Osteocyte (in vitro differentiated cells): Measurements from ENCODE around the gene VAMP7. TPM values are rescaled to one million over a fixed set of nuclear protein-coding genes. Genes with fewer than 3 reads are reported as not detected.

ENCODE experiments used
- DNase-seq: peaks from one replicate; pipeline ENCODE4 v3.0.0; 2021; ENCODE audit warnings: mixed read lengths; ENCODE audit not compliant: unreplicated experiment; ENCODE audit errors: extremely low spot score
- H3K27ac Mint-ChIP-seq: one replicate; pipeline ENCODE4 v1.8.0; 2021; ENCODE audit warnings: mild to moderate bottlenecking, mixed read lengths; ENCODE audit not compliant: unreplicated experiment
- H3K27me3 Mint-ChIP-seq: one replicate; pipeline ENCODE4 v1.8.0; 2021; ENCODE audit warnings: mixed read lengths; ENCODE audit not compliant: unreplicated experiment
- H3K36me3 Mint-ChIP-seq: one replicate; pipeline ENCODE4 v1.8.0; 2021; ENCODE audit warnings: mixed read lengths; ENCODE audit not compliant: unreplicated experiment
- H3K4me1 Mint-ChIP-seq: one replicate; pipeline ENCODE4 v1.8.0; 2021; ENCODE audit warnings: mixed read lengths; ENCODE audit not compliant: unreplicated experiment
- H3K4me3 Mint-ChIP-seq: one replicate; pipeline ENCODE4 v1.8.0; 2021; ENCODE audit warnings: mild to moderate bottlenecking, moderate library complexity, mixed read lengths; ENCODE audit not compliant: unreplicated experiment
- H3K9me3 Mint-ChIP-seq: one replicate; pipeline ENCODE4 v1.8.0; 2021; ENCODE audit warnings: mixed read lengths; ENCODE audit not compliant: unreplicated experiment
- total RNA-seq: library from RNA; stranded (reverse); gene quantifications from 2 replicates; pipeline ENCODE4 v1.2.1, GENCODE V29; 2021
- TF ChIP-seq, protein P1 (sequence below): fragments of 200-600 bp; sonication (generic); IDR thresholded peaks from 2 replicates; pipeline ENCODE4 v1.5.0; 2021; ENCODE audit warnings: antibody characterized with exemption, mild to moderate bottlenecking, moderate library complexity

The VAMP7 gene
- total RNA-seq, 1 donor from 2014 or later = 36.4 TPM

DNA sequence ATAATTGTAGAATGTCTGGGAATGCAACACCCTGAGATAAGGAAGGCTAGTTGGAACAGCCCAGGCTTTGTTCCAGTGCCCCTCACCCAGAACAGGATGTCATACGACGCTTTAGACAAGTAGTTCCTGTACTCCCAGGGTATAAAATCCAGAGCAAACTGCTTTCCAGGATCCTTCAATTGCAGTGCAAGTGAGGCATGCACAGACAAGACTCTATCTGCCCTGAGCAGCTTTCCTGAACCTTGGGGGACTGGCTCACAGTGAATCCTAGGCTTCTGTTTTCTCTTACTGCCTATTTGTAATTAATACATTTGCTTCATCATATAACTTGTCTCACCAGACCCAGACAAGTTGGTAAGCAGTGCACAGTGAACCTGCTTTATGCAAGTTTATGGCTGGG lies 68.0 kb downstream of the VAMP7 start:
- DNase-seq = no peak
- Mint-ChIP-seq H3K27ac (no peak overlapping the region), H3K36me3 (no peaks in the 10 kb centered on the region), H3K4me3 (no peak overlapping the region), H3K9me3 (no peaks in the 10 kb centered on the region), H3K27me3 (no peaks in the 10 kb centered on the region), H3K4me1 (no peaks in the 10 kb centered on the region)
- TF ChIP-seq, protein P1, sequence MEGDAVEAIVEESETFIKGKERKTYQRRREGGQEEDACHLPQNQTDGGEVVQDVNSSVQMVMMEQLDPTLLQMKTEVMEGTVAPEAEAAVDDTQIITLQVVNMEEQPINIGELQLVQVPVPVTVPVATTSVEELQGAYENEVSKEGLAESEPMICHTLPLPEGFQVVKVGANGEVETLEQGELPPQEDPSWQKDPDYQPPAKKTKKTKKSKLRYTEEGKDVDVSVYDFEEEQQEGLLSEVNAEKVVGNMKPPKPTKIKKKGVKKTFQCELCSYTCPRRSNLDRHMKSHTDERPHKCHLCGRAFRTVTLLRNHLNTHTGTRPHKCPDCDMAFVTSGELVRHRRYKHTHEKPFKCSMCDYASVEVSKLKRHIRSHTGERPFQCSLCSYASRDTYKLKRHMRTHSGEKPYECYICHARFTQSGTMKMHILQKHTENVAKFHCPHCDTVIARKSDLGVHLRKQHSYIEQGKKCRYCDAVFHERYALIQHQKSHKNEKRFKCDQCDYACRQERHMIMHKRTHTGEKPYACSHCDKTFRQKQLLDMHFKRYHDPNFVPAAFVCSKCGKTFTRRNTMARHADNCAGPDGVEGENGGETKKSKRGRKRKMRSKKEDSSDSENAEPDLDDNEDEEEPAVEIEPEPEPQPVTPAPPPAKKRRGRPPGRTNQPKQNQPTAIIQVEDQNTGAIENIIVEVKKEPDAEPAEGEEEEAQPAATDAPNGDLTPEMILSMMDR = no peak

DNA sequence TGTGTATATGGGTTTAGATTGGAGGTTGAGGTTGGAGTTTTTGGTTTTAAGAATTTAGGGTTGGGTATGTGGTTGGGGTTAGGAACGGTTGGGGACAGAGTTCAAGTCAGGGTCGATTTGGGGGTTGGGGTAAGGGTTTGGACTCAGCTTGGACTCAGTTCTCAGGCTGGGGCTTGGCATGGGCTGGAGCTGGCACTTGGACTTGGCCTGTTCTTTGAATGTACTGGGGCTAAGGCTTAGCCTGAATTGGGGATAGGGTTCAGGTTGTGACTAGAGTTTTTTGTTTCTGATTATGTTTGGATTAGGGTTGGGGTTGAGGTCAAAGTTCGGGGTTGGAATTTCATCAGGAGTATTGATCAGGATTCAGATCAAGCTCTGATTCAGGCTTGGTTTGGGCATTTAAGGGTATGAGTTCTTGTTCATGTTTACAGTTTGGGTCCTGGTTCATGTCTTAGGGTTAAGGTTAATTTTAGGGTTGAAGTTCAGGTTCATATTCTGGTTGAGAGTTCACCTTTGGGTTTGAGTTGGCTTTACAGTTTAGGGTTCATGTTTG lies 70.2 kb downstream of the VAMP7 start:
- Mint-ChIP-seq H3K27ac (no peak overlapping the region), H3K4me3 (no peak overlapping the region), H3K4me1 (no peaks in the 10 kb centered on the region), H3K36me3 (no peaks in the 10 kb centered on the region), H3K27me3 (no peaks in the 10 kb centered on the region), H3K9me3 (peaks cover 7% of the 10 kb centered on the region)
- no peak for DNase-seq
- TF ChIP-seq, protein P1 = no peak

DNA sequence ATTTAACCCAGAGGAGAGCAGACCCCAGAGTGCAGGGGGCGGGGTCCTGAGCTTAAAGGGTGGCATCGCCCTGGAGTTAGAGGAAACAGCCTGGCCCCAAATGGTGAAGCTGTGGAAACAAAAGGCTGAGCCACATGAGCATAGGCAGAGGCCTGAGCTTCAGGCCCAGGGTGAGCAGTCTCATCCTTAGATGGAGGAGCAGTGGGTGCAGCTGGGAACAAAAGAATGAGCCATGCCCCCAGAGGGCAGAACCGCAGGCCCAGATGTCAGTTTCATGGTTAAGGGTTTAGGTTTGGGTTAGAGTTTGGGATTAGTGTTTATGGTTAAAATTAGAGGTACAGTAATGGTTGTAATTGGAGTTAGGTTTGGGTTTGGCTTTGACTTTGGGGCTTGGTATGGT lies 71.9 kb downstream of the VAMP7 start:
- Mint-ChIP-seq H3K36me3 (no peaks in the 10 kb centered on the region), H3K27ac (no peak overlapping the region), H3K4me1 (no peaks in the 10 kb centered on the region), H3K9me3 (peaks cover 7% of the 10 kb centered on the region), H3K4me3 (no peak overlapping the region), H3K27me3 (no peaks in the 10 kb centered on the region)
- DNase-seq = no peak
- TF ChIP-seq, protein P1 = no peak

DNA sequence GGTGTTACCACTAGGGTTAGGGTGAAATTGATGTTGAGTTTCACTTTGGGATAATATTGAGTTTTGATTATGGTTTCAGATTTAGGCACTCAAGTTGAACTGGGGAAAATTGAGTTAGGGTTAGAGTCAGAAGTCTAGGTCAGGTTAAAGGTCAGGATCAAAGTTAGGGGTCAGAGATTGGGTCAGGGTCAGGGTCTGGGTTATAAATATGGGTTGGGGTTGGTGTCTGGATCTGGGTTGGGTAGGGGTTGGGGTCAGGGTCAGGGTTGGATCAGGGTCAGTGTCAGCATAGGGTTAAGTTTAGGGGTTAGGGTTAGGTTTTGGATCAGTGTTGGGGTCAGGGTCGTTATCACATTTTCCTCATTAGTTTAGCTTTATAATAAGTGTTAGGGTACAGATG lies 73.6 kb downstream of the VAMP7 start:
- no peaks in the 10 kb centered on the region for H3K36me3 Mint-ChIP-seq
- H3K27me3 Mint-ChIP-seq = no peaks in the 10 kb centered on the region

DNA sequence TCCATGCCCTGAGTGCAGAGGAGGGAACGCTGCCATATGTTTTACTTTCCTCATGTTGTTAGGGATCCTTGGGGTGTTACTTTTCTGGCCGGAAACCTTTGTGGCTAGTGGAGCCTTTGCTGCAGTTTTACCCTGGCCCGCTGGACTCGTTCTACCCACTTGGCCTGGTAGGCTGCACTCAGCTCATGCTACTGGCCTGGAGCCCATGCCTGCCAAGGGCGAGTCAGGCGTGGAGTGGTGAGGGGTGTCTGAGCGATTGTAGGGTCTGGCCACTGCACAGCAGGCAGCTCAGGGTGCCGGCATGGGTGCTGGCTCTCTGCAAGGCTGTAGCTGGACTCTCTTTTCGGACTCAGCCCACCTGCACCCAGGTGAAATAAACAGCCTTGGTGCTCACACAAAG lies 75.0 kb downstream of the VAMP7 start:
- Mint-ChIP-seq H3K36me3 (no peaks in the 10 kb centered on the region), H3K27ac (no peak overlapping the region)

More for the DNA sequence above, 73.6 kb downstream of the VAMP7 start:
- TF ChIP-seq, protein P1 = no peak
- Mint-ChIP-seq H3K4me1 (no peaks in the 10 kb centered on the region), H3K4me3 (no peak overlapping the region), H3K9me3 (peaks cover 7% of the 10 kb centered on the region), H3K27ac (no peak overlapping the region)
- DNase-seq = no peak

More for the DNA sequence above, 75.0 kb downstream of the VAMP7 start:
- DNase-seq = no peak
- Mint-ChIP-seq H3K4me1 (no peaks in the 10 kb centered on the region), H3K4me3 (no peak overlapping the region), H3K9me3 (peaks cover 7% of the 10 kb centered on the region), H3K27me3 (no peaks in the 10 kb centered on the region)
- TF ChIP-seq, protein P1 = no peak
